Measurements from ENCODE around the gene LMO2.

Gene LMO2

DNA sequence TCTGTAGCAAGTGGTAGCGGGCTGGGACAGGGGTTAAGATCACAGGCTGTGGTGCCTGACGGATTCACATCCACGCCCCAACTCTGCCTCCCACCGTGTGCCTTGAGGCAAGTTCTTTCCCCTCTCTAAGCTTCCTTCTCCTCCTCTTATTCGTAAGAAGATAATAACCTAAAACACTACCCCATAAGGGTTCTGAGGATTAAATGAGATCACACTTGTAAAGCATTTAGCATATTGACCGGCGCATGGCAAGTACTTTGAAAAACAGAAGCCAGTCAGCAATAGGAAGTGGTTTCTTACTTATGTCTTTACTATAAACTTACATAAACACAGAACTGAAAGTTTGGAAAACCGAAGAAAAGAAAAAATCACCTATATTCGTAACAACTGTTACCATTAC is 15.5 kb upstream of the LMO2 start:
- Histone ChIP-seq H3K4me1 (ENCODE audit: low read length) (no peaks in the 10 kb centered on the region), H3K9me2 (replicated peaks; ENCODE audit: insufficient read depth, low read length) (no peaks in the 10 kb centered on the region), H3K79me2 (ENCODE audit: low read length) (no peaks in the 10 kb centered on the region), H3K9ac (ENCODE audit: low read length) (no peak overlapping the region), H3K4me3 (ENCODE audit: low read length) (no peak overlapping the region), H3K4me2 (ENCODE audit: low read depth, low read length) (no peak overlapping the region), H3K27ac (ENCODE audit: low read length) (no peak overlapping the region), H4K20me1 (ENCODE audit: insufficient read depth, low read length) (no peaks in the 10 kb centered on the region), H3K36me3 (replicated peaks; ENCODE audit: insufficient read depth, low read length) (no peaks in the 10 kb centered on the region), H3K9me3 (replicated peaks; ENCODE audit: insufficient read depth, low read length) (no peaks in the 10 kb centered on the region), H3F3A (ENCODE audit: insufficient read depth, low read length) (no peaks in the 10 kb centered on the region), H3K27me3 (replicated peaks; ENCODE audit: insufficient read depth, low read length) (peaks cover 28% of the 10 kb centered on the region; the same call in 1 of the 2 replicates), H2AFZ (ENCODE audit: low read length) (no peak overlapping the region)
- DNase-seq: no peak
- TF ChIP-seq EZH2phosphoT487 (IDR thresholded peaks at IDR 0.05; ENCODE audit: low read length) (no peak), EZH2 (optimal IDR thresholded peaks at IDR 0.05; ENCODE audit: low read depth, low read length) (no peak)
- TF ChIP-seq, protein P1, sequence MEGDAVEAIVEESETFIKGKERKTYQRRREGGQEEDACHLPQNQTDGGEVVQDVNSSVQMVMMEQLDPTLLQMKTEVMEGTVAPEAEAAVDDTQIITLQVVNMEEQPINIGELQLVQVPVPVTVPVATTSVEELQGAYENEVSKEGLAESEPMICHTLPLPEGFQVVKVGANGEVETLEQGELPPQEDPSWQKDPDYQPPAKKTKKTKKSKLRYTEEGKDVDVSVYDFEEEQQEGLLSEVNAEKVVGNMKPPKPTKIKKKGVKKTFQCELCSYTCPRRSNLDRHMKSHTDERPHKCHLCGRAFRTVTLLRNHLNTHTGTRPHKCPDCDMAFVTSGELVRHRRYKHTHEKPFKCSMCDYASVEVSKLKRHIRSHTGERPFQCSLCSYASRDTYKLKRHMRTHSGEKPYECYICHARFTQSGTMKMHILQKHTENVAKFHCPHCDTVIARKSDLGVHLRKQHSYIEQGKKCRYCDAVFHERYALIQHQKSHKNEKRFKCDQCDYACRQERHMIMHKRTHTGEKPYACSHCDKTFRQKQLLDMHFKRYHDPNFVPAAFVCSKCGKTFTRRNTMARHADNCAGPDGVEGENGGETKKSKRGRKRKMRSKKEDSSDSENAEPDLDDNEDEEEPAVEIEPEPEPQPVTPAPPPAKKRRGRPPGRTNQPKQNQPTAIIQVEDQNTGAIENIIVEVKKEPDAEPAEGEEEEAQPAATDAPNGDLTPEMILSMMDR (IDR thresholded peaks at IDR 0.05; ENCODE audit: low read length): no peak

DNA sequence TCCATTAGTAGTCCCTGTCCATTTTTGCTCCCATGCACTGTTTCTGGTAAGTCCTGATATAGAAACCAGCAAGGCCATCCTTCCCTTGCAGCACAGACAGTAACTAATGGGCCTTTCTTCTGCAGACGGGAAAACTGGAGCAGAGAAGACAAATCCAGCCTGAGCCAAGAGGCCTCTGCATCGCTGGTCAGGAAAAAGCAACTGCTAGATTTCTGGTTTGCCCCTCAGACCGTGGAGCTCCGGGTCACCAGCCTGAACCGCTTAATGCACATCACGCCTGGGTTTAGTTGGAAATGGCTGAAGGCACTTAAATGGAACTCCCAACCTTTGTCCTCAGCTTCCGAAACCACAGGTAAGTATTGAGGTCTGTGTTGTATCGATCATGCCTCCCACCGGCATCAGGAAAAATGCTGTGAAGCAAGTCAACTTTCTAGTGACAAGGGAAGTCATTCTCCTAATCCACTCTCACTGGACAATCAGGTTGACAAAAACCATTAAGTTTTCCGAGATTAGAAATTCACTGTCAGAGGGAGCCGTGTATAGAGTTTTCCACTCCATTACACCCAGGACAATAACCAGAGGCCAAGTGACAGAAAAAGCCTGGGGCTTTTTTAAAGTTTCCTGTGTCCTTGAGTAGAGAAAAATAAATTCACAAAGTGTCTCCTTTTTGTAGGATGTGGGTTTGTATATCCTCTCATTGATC is 14.8 kb upstream of the LMO2 start:
- no peak overlapping the region for H2AFZ ChIP-seq (ENCODE audit: low read length)
- no peak overlapping the region for H3K27ac ChIP-seq (ENCODE audit: low read length)

DNA sequence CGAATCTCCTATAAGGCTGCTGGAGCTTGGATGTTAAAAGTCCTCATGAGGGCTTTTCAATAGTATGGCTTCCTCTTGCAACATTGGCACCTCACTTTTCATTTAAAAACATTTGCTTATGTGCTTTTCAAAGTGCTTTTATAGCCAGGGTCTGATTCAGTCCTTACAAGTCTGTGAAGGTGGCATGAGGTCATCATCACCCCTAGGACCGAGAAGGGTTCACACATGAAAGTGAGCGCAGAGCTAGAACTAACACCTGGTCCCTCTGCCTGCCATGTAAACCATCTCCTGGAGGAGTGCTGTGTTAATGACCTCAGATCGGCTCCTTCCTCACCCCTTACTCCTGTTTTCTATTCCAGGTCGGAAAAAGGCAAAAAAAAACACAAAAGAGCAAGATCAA is 12.2 kb upstream of the LMO2 start:
- Histone ChIP-seq H3K27me3 (replicated peaks; ENCODE audit: insufficient read depth, low read length) (peaks cover 47% of the 10 kb centered on the region), H3K27ac (ENCODE audit: low read length) (no peak overlapping the region), H2AFZ (ENCODE audit: low read length) (no peak overlapping the region), H4K20me1 (ENCODE audit: insufficient read depth, low read length) (no peaks in the 10 kb centered on the region), H3K4me3 (ENCODE audit: low read length) (no peak overlapping the region), H3K79me2 (ENCODE audit: low read length) (no peaks in the 10 kb centered on the region), H3K9me3 (replicated peaks; ENCODE audit: insufficient read depth, low read length) (no peaks in the 10 kb centered on the region), H3K9me2 (replicated peaks; ENCODE audit: insufficient read depth, low read length) (no peaks in the 10 kb centered on the region), H3K4me2 (ENCODE audit: low read depth, low read length) (no peak overlapping the region), H3K9ac (ENCODE audit: low read length) (no peak overlapping the region), H3K4me1 (ENCODE audit: low read length) (no peaks in the 10 kb centered on the region), H3F3A (ENCODE audit: insufficient read depth, low read length) (no peaks in the 10 kb centered on the region), H3K36me3 (replicated peaks; ENCODE audit: insufficient read depth, low read length) (no peaks in the 10 kb centered on the region)
- DNase-seq: no peak
- no peak for TF ChIP-seq EZH2phosphoT487 (IDR thresholded peaks at IDR 0.05; ENCODE audit: low read length)
- TF ChIP-seq, protein P1 (IDR thresholded peaks at IDR 0.05; ENCODE audit: low read length): no peak
- TF ChIP-seq EZH2 (optimal IDR thresholded peaks at IDR 0.05; ENCODE audit: low read depth, low read length): no peak

More for the DNA sequence above, 14.8 kb upstream of the LMO2 start:
- H3K9me2 ChIP-seq (replicated peaks; ENCODE audit: insufficient read depth, low read length): no peaks in the 10 kb centered on the region
- H3K36me3 ChIP-seq (replicated peaks; ENCODE audit: insufficient read depth, low read length): no peaks in the 10 kb centered on the region
- peaks cover 36% of the 10 kb centered on the region for H3K27me3 ChIP-seq (replicated peaks; ENCODE audit: insufficient read depth, low read length)
- H3K79me2 ChIP-seq (ENCODE audit: low read length): no peaks in the 10 kb centered on the region
- DNase-seq: no peak
- no peak overlapping the region for H3K9ac ChIP-seq (ENCODE audit: low read length)
- no peaks in the 10 kb centered on the region for H3K9me3 ChIP-seq (replicated peaks; ENCODE audit: insufficient read depth, low read length)
- no peaks in the 10 kb centered on the region for H3F3A ChIP-seq (ENCODE audit: insufficient read depth, low read length)
- TF ChIP-seq EZH2phosphoT487 (IDR thresholded peaks at IDR 0.05; ENCODE audit: low read length) (no peak), EZH2 (optimal IDR thresholded peaks at IDR 0.05; ENCODE audit: low read depth, low read length) (no peak)
- TF ChIP-seq, protein P1 (IDR thresholded peaks at IDR 0.05; ENCODE audit: low read length): no peak
- no peak overlapping the region for H3K4me3 ChIP-seq (ENCODE audit: low read length)
- no peak overlapping the region for H3K4me2 ChIP-seq (ENCODE audit: low read depth, low read length)
- no peaks in the 10 kb centered on the region for H4K20me1 ChIP-seq (ENCODE audit: insufficient read depth, low read length)
- no peaks in the 10 kb centered on the region for H3K4me1 ChIP-seq (ENCODE audit: low read length)

All from MM.1S (cell line).